ENCODE results near the gene NFIA. TPM values are rescaled to one million over a fixed set of nuclear protein-coding genes. Genes with fewer than 3 reads are reported as not detected.

Gene NFIA
- total RNA-seq, 1 experiment from 2014 or later = 65.4 TPM

- ChIA-PET POLR2A (ENCODE audit: low non-redundant PET) (no interaction called here), CTCF (no interaction called here)
- no peak for DNase-seq (ENCODE audit: low spot score)
- Histone ChIP-seq H3K9me3 (ENCODE audit: low read depth, low read length, poor library complexity, severe bottlenecking) (no peaks in the 10 kb centered on the region), H3K27ac (ENCODE audit: low read depth, low read length, poor library complexity, severe bottlenecking) (peak overlapping the region; percentile 17), H3K27me3 (replicated peaks; ENCODE audit: insufficient read depth, low read depth, low read length, poor library complexity) (no peaks in the 10 kb centered on the region), H3K36me3 (ENCODE audit: insufficient read depth, low read length, poor library complexity, severe bottlenecking) (no peaks in the 10 kb centered on the region), H3K4me1 (ENCODE audit: insufficient read depth, low read length, poor library complexity, severe bottlenecking) (peaks cover 40% of the 10 kb centered on the region), H3K4me3 (ENCODE audit: low read depth, low read length, poor library complexity, severe bottlenecking) (no peak overlapping the region)
- TF ChIP-seq CTCF (conservative IDR thresholded peaks at IDR 0.05; ENCODE audit: low read depth, low read length) = no peak
- TF ChIP-seq EZH2 (IDR thresholded peaks at IDR 0.05; ENCODE audit: borderline replicate concordance, low read depth, low read length, poor library complexity, severe bottlenecking) = no peak
- intact Hi-C loops (cut with micrococcal nuclease; ENCODE audit: unreplicated experiment) = no loop called here
- no TSS peak for BruUV-seq (replicated peaks)
Observed at GRCh38 chr1:61190618-61191432, 108.5 kb downstream of the NFIA start.

- TF ChIP-seq EZH2 (IDR thresholded peaks at IDR 0.05; ENCODE audit: borderline replicate concordance, low read depth, low read length, poor library complexity, severe bottlenecking) = no peak
- no peak for TF ChIP-seq CTCF (conservative IDR thresholded peaks at IDR 0.05; ENCODE audit: low read depth, low read length)
- Histone ChIP-seq H3K27me3 (replicated peaks; ENCODE audit: insufficient read depth, low read depth, low read length, poor library complexity) (no peaks in the 10 kb centered on the region), H3K36me3 (ENCODE audit: insufficient read depth, low read length, poor library complexity, severe bottlenecking) (no peaks in the 10 kb centered on the region), H3K4me1 (ENCODE audit: insufficient read depth, low read length, poor library complexity, severe bottlenecking) (peaks cover 40% of the 10 kb centered on the region), H3K27ac (ENCODE audit: low read depth, low read length, poor library complexity, severe bottlenecking) (no peak overlapping the region), H3K4me3 (ENCODE audit: low read depth, low read length, poor library complexity, severe bottlenecking) (no peak overlapping the region), H3K9me3 (ENCODE audit: low read depth, low read length, poor library complexity, severe bottlenecking) (no peaks in the 10 kb centered on the region)
- intact Hi-C loops (cut with micrococcal nuclease; ENCODE audit: unreplicated experiment) = no loop called here
- no TSS peak for BruUV-seq (replicated peaks)
- DNase-seq (ENCODE audit: low spot score) = no peak
- ChIA-PET CTCF (no interaction called here), POLR2A (ENCODE audit: low non-redundant PET) (no interaction called here)
Observed at GRCh38 chr1:61191433-61191720, 109.0 kb downstream of the NFIA start.

GRCh38 chr1:61192663-61193330 is 110.4 kb downstream of the NFIA start:
- H3K27me3 ChIP-seq (replicated peaks; ENCODE audit: insufficient read depth, low read depth, low read length, poor library complexity) = no peaks in the 10 kb centered on the region
- H3K9me3 ChIP-seq (ENCODE audit: low read depth, low read length, poor library complexity, severe bottlenecking) = no peaks in the 10 kb centered on the region
- no peak for TF ChIP-seq EZH2 (IDR thresholded peaks at IDR 0.05; ENCODE audit: borderline replicate concordance, low read depth, low read length, poor library complexity, severe bottlenecking)
- TF ChIP-seq CTCF (conservative IDR thresholded peaks at IDR 0.05; ENCODE audit: low read depth, low read length) = no peak
- DNase-seq (ENCODE audit: low spot score) = no peak
- no peak overlapping the region for H3K27ac ChIP-seq (ENCODE audit: low read depth, low read length, poor library complexity, severe bottlenecking)
- no peaks in the 10 kb centered on the region for H3K36me3 ChIP-seq (ENCODE audit: insufficient read depth, low read length, poor library complexity, severe bottlenecking)
- peaks cover 40% of the 10 kb centered on the region for H3K4me1 ChIP-seq (ENCODE audit: insufficient read depth, low read length, poor library complexity, severe bottlenecking)
- intact Hi-C loops (cut with micrococcal nuclease; ENCODE audit: unreplicated experiment) = no loop called here
- ChIA-PET CTCF (interaction anchor here (0.5 kb wide), 1 partner anchor 913 kb away, joined by 3 read pairs; no protein-coding TSS in a partner anchor), POLR2A (ENCODE audit: low non-redundant PET) (no interaction called here)
- H3K4me3 ChIP-seq (ENCODE audit: low read depth, low read length, poor library complexity, severe bottlenecking) = no peak overlapping the region
- BruUV-seq (replicated peaks) = no TSS peak
